Measurements from ENCODE around the gene SIX3.

DNA sequence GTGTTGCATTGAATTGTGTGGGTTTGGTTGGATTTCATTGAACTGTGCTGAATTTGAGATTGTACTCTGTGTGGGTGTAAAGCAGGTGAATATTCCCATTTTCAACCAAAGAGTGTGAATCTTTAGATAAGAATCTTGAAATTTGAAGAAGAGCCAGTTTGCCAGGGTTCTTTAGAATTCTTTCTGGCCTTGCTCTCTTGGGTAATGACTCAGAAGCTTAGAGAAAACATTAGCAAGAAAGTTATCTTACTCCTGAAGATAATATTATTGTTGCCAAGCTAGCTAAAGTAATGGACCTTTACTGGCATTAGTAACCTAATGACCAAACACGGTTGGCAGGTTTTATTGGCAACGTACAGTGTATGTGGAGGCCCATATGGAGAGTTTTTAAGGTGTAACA is 46.4 kb upstream of the SIX3 start:
- TF ChIP-seq, protein P1, sequence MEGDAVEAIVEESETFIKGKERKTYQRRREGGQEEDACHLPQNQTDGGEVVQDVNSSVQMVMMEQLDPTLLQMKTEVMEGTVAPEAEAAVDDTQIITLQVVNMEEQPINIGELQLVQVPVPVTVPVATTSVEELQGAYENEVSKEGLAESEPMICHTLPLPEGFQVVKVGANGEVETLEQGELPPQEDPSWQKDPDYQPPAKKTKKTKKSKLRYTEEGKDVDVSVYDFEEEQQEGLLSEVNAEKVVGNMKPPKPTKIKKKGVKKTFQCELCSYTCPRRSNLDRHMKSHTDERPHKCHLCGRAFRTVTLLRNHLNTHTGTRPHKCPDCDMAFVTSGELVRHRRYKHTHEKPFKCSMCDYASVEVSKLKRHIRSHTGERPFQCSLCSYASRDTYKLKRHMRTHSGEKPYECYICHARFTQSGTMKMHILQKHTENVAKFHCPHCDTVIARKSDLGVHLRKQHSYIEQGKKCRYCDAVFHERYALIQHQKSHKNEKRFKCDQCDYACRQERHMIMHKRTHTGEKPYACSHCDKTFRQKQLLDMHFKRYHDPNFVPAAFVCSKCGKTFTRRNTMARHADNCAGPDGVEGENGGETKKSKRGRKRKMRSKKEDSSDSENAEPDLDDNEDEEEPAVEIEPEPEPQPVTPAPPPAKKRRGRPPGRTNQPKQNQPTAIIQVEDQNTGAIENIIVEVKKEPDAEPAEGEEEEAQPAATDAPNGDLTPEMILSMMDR (IDR thresholded peaks at IDR 0.05; ENCODE audit: low read length): no peak
- no peak for TF ChIP-seq EZH2 (IDR thresholded peaks at IDR 0.05; ENCODE audit: borderline replicate concordance, low read length)

All from OCI-LY1 (cell line).